ENCODE results near the gene RNF151.

GRCh38 chr16:1985466-1986150 lies 19.0 kb downstream of the RNF151 start:
- TF ChIP-seq CTCF (conservative IDR thresholded peaks at IDR 0.05 in 1 of 2, IDR thresholded peaks at IDR 0.05 in 1 of 2; ENCODE audit: low read depth in 1 of 2, low read length in 2 of 2) (no peak), EZH2 (IDR thresholded peaks at IDR 0.05; ENCODE audit: low read length, missing control alignments) (no peak)
